Neural progenitor cell (in vitro differentiated cells): ENCODE results near the gene EGLN1. TPM values are rescaled to one million over a fixed set of nuclear protein-coding genes. Genes with fewer than 3 reads are reported as not detected.

Experiments used
- DNase-seq: peaks from one replicate; pipeline ENCODE4 v3.0.0-alpha.2; 2016; ENCODE audit warnings: low spot score
- H2AFZ ChIP-seq: fragments of 200-600 bp; sonication (generic); replicated peaks from 2 replicates; pipeline ENCODE4 v1.6.1; 2016; ENCODE audit warnings: antibody characterized with exemption
- H3F3A ChIP-seq: fragments of 200-600 bp; sonication (generic); 2 replicates; pipeline ENCODE4 v1.6.1; 2016; ENCODE audit warnings: antibody characterized with exemption, low read depth
- H3K27ac ChIP-seq: fragments of 200-600 bp; sonication (generic); 2 replicates; pipeline ENCODE4 v1.5.1; 2016; ENCODE audit warnings: mild to moderate bottlenecking
- H3K27me3 ChIP-seq: fragments of 200-600 bp; sonication (generic); 2 replicates; pipeline ENCODE4 v1.6.1; 2016; ENCODE audit warnings: mild to moderate bottlenecking, moderate library complexity
- H3K36me3 ChIP-seq: fragments of 200-600 bp; sonication (generic); 2 replicates; pipeline ENCODE4 v1.5.1; 2016
- H3K4me1 ChIP-seq: fragments of 200-600 bp; sonication (generic); 2 replicates; pipeline ENCODE4 v1.6.1; 2016; ENCODE audit warnings: mixed run types
- H3K4me2 ChIP-seq: fragments of 200-600 bp; sonication (generic); 2 replicates; pipeline ENCODE4 v1.6.1; 2016
- H3K4me3 ChIP-seq: fragments of 200-600 bp; sonication (generic); 2 replicates; pipeline ENCODE4 v1.5.1; 2016
- H3K79me2 ChIP-seq: fragments of 200-600 bp; sonication (generic); 2 replicates; pipeline ENCODE4 v1.6.1; 2016; ENCODE audit warnings: low read depth
- H3K9ac ChIP-seq: fragments of 200-600 bp; sonication (generic); 2 replicates; pipeline ENCODE4 v1.6.1; 2016
- H3K9me3 ChIP-seq: fragments of 200-600 bp; sonication (generic); 2 replicates; pipeline ENCODE4 v1.5.1; 2016; ENCODE audit warnings: low read depth
- H4K20me1 ChIP-seq: fragments of 200-600 bp; sonication (generic); 2 replicates; pipeline ENCODE4 v1.6.1; 2016; ENCODE audit warnings: low read depth
- H3K27ac Mint-ChIP-seq: 3 replicates; pipeline ENCODE4 v1.8.0; 2021; ENCODE audit warnings: mixed read lengths
- H3K27me3 Mint-ChIP-seq: 2 replicates; pipeline ENCODE4 v1.8.0; 2022; ENCODE audit warnings: low read depth, mild to moderate bottlenecking, inconsistent platforms, moderate library complexity, mixed read lengths; ENCODE audit not compliant: insufficient read depth
- H3K36me3 Mint-ChIP-seq: 3 replicates; pipeline ENCODE4 v1.8.0; 2021; ENCODE audit warnings: mixed read lengths
- H3K4me1 Mint-ChIP-seq: 3 replicates; pipeline ENCODE4 v1.8.0; 2021; ENCODE audit warnings: mixed read lengths
- H3K4me3 Mint-ChIP-seq: 3 replicates; pipeline ENCODE4 v1.8.0; 2021; ENCODE audit warnings: mild to moderate bottlenecking, moderate library complexity, mixed read lengths
- H3K9me3 Mint-ChIP-seq: 3 replicates; pipeline ENCODE4 v1.8.0; 2020; ENCODE audit warnings: mixed read lengths
- EZH2 ChIP-seq: fragments of 200-600 bp; sonication (generic); IDR thresholded peaks from 2 replicates; pipeline ENCODE4 v1.6.1; 2017; ENCODE audit warnings: antibody characterized with exemption, mild to moderate bottlenecking, moderate library complexity
- EZH2phosphoT487 ChIP-seq: fragments of 200-600 bp; sonication (generic); IDR thresholded peaks from 2 replicates; pipeline ENCODE4 v1.6.1; 2017; ENCODE audit warnings: antibody characterized with exemption
- total RNA-seq: library from RNA; depleted of rRNA; stranded (reverse); fragments of >200 nt; gene quantifications from 2 replicates; pipeline ENCODE4 v1.2.3, GENCODE V29; 2015; ENCODE audit warnings: low replicate concordance
- TF ChIP-seq, protein P1 (sequence below): fragments of 200-600 bp; sonication (generic); IDR thresholded peaks from 2 replicates; pipeline ENCODE4 v1.5.1; 2017; ENCODE audit warnings: antibody characterized with exemption, mild to moderate bottlenecking

EGLN1 gene
- total RNA-seq, 1 donor from 2014 or later: 30.3 TPM

GRCh38 chr1:231322880-231323530 lies 99.1 kb downstream of the EGLN1 start:
- TF ChIP-seq EZH2: no peak
- TF ChIP-seq EZH2phosphoT487: no peak
- TF ChIP-seq, protein P1, sequence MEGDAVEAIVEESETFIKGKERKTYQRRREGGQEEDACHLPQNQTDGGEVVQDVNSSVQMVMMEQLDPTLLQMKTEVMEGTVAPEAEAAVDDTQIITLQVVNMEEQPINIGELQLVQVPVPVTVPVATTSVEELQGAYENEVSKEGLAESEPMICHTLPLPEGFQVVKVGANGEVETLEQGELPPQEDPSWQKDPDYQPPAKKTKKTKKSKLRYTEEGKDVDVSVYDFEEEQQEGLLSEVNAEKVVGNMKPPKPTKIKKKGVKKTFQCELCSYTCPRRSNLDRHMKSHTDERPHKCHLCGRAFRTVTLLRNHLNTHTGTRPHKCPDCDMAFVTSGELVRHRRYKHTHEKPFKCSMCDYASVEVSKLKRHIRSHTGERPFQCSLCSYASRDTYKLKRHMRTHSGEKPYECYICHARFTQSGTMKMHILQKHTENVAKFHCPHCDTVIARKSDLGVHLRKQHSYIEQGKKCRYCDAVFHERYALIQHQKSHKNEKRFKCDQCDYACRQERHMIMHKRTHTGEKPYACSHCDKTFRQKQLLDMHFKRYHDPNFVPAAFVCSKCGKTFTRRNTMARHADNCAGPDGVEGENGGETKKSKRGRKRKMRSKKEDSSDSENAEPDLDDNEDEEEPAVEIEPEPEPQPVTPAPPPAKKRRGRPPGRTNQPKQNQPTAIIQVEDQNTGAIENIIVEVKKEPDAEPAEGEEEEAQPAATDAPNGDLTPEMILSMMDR: no peak
- no peak overlapping the region for H3K27ac Mint-ChIP-seq
- no peak overlapping the region for H3K4me3 Mint-ChIP-seq
- no peaks in the 10 kb centered on the region for H3K4me1 ChIP-seq
- H3K27ac ChIP-seq: no peak overlapping the region
- no peaks in the 10 kb centered on the region for H3K79me2 ChIP-seq
- no peak overlapping the region for H3K4me2 ChIP-seq
- no peaks in the 10 kb centered on the region for H3K9me3 Mint-ChIP-seq
- DNase-seq: no peak
- H3K9ac ChIP-seq: no peak overlapping the region
- no peaks in the 10 kb centered on the region for H3F3A ChIP-seq
- H2AFZ ChIP-seq: no peak overlapping the region
- H3K9me3 ChIP-seq: no peaks in the 10 kb centered on the region
- H3K27me3 Mint-ChIP-seq: peaks cover 5% of the 10 kb centered on the region
- H3K36me3 ChIP-seq: no peaks in the 10 kb centered on the region
- H3K4me1 Mint-ChIP-seq: no peaks in the 10 kb centered on the region
- H3K36me3 Mint-ChIP-seq: no peaks in the 10 kb centered on the region
- no peaks in the 10 kb centered on the region for H4K20me1 ChIP-seq
- H3K4me3 ChIP-seq: no peak overlapping the region
- H3K27me3 ChIP-seq: no peaks in the 10 kb centered on the region

GRCh38 chr1:231319080-231319479 lies 103.0 kb downstream of the EGLN1 start:
- Mint-ChIP-seq H3K36me3 (no peaks in the 10 kb centered on the region), H3K27ac (no peak overlapping the region), H3K4me3 (no peak overlapping the region), H3K4me1 (no peaks in the 10 kb centered on the region), H3K27me3 (peaks cover 5% of the 10 kb centered on the region), H3K9me3 (no peaks in the 10 kb centered on the region)
- no peak overlapping the region for H3K9ac ChIP-seq
- H3K4me2 ChIP-seq: no peak overlapping the region
- no peaks in the 10 kb centered on the region for H3K79me2 ChIP-seq
- H3K27ac ChIP-seq: no peak overlapping the region
- no peak overlapping the region for H3K4me3 ChIP-seq
- H3K9me3 ChIP-seq: no peaks in the 10 kb centered on the region
- no peaks in the 10 kb centered on the region for H3K27me3 ChIP-seq
- no peaks in the 10 kb centered on the region for H3K4me1 ChIP-seq
- H2AFZ ChIP-seq: no peak overlapping the region
- DNase-seq: no peak
- H4K20me1 ChIP-seq: no peaks in the 10 kb centered on the region
- no peaks in the 10 kb centered on the region for H3F3A ChIP-seq
- no peaks in the 10 kb centered on the region for H3K36me3 ChIP-seq
- TF ChIP-seq EZH2 (no peak), EZH2phosphoT487 (no peak)
- TF ChIP-seq, protein P1: no peak

DNA sequence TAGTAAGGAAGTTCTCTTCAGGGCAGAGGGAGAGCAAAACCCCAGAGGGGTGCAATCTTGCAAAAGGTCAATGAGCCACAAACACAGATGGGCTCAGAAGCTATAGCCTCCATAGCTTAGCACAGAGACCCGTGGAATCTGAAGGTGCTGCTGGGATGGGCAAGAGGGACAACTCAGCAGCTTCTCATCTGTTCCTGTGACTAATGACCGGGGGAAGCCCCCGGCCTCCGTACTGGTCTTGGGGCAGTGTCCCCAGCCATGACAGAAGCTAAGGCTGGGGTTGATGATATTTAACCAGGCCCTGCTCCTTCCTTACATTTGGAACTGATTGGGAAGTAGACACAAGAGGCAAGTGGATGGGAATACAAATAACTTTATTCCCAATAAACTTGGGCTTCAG lies 103.5 kb downstream of the EGLN1 start:
- DNase-seq: no peak
- no peak overlapping the region for H3K27ac Mint-ChIP-seq
- TF ChIP-seq EZH2: no peak
- TF ChIP-seq, protein P1: no peak
- no peak for TF ChIP-seq EZH2phosphoT487

More for the DNA sequence above, 103.5 kb downstream of the EGLN1 start:
- H3K4me3 ChIP-seq: no peak overlapping the region
- H3K36me3 ChIP-seq: no peaks in the 10 kb centered on the region
- no peak overlapping the region for H3K4me2 ChIP-seq
- H3K79me2 ChIP-seq: no peaks in the 10 kb centered on the region
- no peaks in the 10 kb centered on the region for H3K9me3 ChIP-seq
- H3K4me1 ChIP-seq: no peaks in the 10 kb centered on the region
- H4K20me1 ChIP-seq: no peaks in the 10 kb centered on the region
- no peaks in the 10 kb centered on the region for H3K36me3 Mint-ChIP-seq
- no peaks in the 10 kb centered on the region for H3K4me1 Mint-ChIP-seq
- H3F3A ChIP-seq: no peaks in the 10 kb centered on the region
- no peak overlapping the region for H3K9ac ChIP-seq
- peaks cover 5% of the 10 kb centered on the region for H3K27me3 Mint-ChIP-seq
- no peak overlapping the region for H2AFZ ChIP-seq
- H3K9me3 Mint-ChIP-seq: no peaks in the 10 kb centered on the region
- no peak overlapping the region for H3K4me3 Mint-ChIP-seq
- H3K27me3 ChIP-seq: no peaks in the 10 kb centered on the region
- no peak overlapping the region for H3K27ac ChIP-seq
